ENCODE measurements around the gene KIR3DL2.

GRCh38 chr19:54902061-54902460, 51.8 kb downstream of the KIR3DL2 start:
- TF ChIP-seq GLIS3 (CRISPR knock-in tag; IDR thresholded peaks at IDR 0.05) (no peak), TOX (CRISPR knock-in tag; IDR thresholded peaks at IDR 0.05; ENCODE audit: borderline replicate concordance) (no peak), PATZ1 (CRISPR knock-in tag; IDR thresholded peaks at IDR 0.05; ENCODE audit: borderline replicate concordance) (no peak), CREB5 (CRISPR knock-in tag; IDR thresholded peaks at IDR 0.05; ENCODE audit: low read depth) (no peak)
